ENCODE measurements around the gene FAM9C. TPM values are rescaled to one million over a fixed set of nuclear protein-coding genes. Genes with fewer than 3 reads are reported as not detected.

The FAM9C gene
- total RNA-seq, 1 experiment from 2014 or later = not detected

DNA sequence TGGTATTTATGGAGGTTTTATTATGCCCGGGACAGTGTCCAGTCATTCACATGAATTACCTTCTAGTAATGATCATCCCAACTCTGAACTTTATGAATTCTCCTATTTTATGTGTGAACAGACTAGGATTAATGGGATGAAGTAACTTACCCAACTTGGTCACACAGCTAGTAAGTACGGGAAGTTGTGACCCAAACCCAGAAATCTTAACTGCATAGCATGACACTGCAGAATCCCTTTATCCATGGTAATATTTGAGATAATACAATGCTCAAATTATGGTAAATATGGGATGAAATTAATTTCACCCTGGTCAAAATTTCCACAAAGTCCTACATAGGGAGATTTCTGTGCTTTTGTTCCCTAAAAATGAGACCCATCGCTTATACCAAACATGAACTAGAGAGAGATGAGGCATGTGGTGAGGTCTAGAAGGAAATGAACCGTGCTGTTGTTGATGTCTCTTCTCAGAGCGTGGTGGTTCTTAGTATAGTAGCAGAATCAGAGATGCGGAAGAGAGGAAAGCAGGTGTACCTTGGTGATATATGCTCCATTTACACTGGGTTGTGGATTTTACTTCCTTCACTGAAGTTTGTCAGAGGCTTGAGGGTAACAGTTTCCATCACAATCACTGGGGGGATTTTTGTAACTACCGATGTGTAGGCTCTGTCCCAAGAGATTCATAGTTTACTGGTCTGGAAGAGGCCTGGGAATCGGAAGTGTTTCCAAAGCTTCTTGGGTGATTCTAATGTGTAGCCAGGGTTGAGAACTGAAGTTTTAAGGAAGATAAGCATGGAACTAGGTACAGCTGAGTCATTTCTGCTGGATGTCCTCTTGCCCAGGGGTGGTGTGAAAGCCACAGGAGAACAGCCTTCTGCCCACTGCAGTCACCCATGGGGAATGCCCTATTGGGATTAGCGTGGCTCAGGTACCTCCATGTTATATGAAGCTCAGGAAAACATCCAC, 30.2 kb upstream of the FAM9C start:
- in situ Hi-C loops (cut with HindIII; ENCODE audit: low pct_unique_long_range_greater_than_20kb, low sequenced_read_pairs) = no loop called here
- DNase-seq (ENCODE audit: low read depth, low spot score) (no peak), ATAC-seq (no peak)
- peaks cover 3% of the 10 kb centered on the region; the same call in 1 of the 2 replicates for H3K4me1 ChIP-seq (ENCODE audit: control insufficient read depth, insufficient read depth, low read length)
- POLR2A ChIA-PET = no interaction called here
- no peaks in the 10 kb centered on the region for H3K36me3 ChIP-seq (ENCODE audit: control insufficient read depth, insufficient read depth, low read length)
- H3K27ac ChIP-seq (ENCODE audit: low read length) = peak overlapping the region; percentile 61; the same call in 1 of the 2 replicates
- TF ChIP-seq REST (IDR thresholded peaks at IDR 0.05; ENCODE audit: insufficient read depth in 1 of 2, low read depth in 2 of 2, low read length in 1 of 2) (no peak), SIN3A (IDR thresholded peaks at IDR 0.05; ENCODE audit: borderline replicate concordance, insufficient read depth, low read depth, low read length) (no peak), TCF7L2 (IDR thresholded peaks at IDR 0.05; ENCODE audit: low read depth, low read length) (no peak), POLR2AphosphoS5 (IDR thresholded peaks at IDR 0.05; ENCODE audit: low read depth, low read length) (no peak)
- TF ChIP-seq, protein P1, sequence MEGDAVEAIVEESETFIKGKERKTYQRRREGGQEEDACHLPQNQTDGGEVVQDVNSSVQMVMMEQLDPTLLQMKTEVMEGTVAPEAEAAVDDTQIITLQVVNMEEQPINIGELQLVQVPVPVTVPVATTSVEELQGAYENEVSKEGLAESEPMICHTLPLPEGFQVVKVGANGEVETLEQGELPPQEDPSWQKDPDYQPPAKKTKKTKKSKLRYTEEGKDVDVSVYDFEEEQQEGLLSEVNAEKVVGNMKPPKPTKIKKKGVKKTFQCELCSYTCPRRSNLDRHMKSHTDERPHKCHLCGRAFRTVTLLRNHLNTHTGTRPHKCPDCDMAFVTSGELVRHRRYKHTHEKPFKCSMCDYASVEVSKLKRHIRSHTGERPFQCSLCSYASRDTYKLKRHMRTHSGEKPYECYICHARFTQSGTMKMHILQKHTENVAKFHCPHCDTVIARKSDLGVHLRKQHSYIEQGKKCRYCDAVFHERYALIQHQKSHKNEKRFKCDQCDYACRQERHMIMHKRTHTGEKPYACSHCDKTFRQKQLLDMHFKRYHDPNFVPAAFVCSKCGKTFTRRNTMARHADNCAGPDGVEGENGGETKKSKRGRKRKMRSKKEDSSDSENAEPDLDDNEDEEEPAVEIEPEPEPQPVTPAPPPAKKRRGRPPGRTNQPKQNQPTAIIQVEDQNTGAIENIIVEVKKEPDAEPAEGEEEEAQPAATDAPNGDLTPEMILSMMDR (IDR thresholded peaks at IDR 0.05) = no peak
- BruUV-seq (replicated peaks) = no TSS peak
- H3K9me3 ChIP-seq (ENCODE audit: control insufficient read depth, insufficient read depth, low read depth, low read length) = no peaks in the 10 kb centered on the region
- intact Hi-C loops (cut with micrococcal nuclease; ENCODE audit: unreplicated experiment) = loop anchor here (10.0 kb wide), 1 partner anchor 100 kb away; the partner anchor contains the start of gene TMSB4X
- H3K4me3 ChIP-seq (ENCODE audit: low read depth in 2 of 2, low read length in 2 of 2) = no peak overlapping the region
- CTCF ChIA-PET = no interaction called here
- no peaks in the 10 kb centered on the region for H3K27me3 ChIP-seq (ENCODE audit: control insufficient read depth, insufficient read depth, low read length)

- intact Hi-C loops (cut with micrococcal nuclease; ENCODE audit: unreplicated experiment) (loop anchor here (10.0 kb wide), 1 partner anchor 95 kb away; the partner anchor contains the start of gene TMSB4X), in situ Hi-C loops (cut with HindIII; ENCODE audit: low pct_unique_long_range_greater_than_20kb, low sequenced_read_pairs) (no loop called here)
- no TSS peak for BruUV-seq (replicated peaks)
- ChIA-PET CTCF (no interaction called here), POLR2A (no interaction called here)
- Histone ChIP-seq H3K27me3 (ENCODE audit: control insufficient read depth, insufficient read depth, low read length) (no peaks in the 10 kb centered on the region), H3K9me3 (ENCODE audit: control insufficient read depth, insufficient read depth, low read depth, low read length) (no peaks in the 10 kb centered on the region), H3K36me3 (ENCODE audit: control insufficient read depth, insufficient read depth, low read length) (no peaks in the 10 kb centered on the region), H3K27ac (ENCODE audit: low read length) (no peak overlapping the region), H3K4me3 (ENCODE audit: low read depth in 2 of 2, low read length in 2 of 2) (no peak overlapping the region), H3K4me1 (ENCODE audit: control insufficient read depth, insufficient read depth, low read length) (no peaks in the 10 kb centered on the region)
- no peak for DNase-seq (ENCODE audit: low read depth, low spot score)
- TF ChIP-seq TCF7L2 (IDR thresholded peaks at IDR 0.05; ENCODE audit: low read depth, low read length) (no peak), POLR2AphosphoS5 (IDR thresholded peaks at IDR 0.05; ENCODE audit: low read depth, low read length) (no peak), SIN3A (IDR thresholded peaks at IDR 0.05; ENCODE audit: borderline replicate concordance, insufficient read depth, low read depth, low read length) (no peak), REST (IDR thresholded peaks at IDR 0.05; ENCODE audit: insufficient read depth in 1 of 2, low read depth in 2 of 2, low read length in 1 of 2) (no peak)
- TF ChIP-seq, protein P1 (IDR thresholded peaks at IDR 0.05) = no peak
- no peak for ATAC-seq
Measured at GRCh38 chrX:13069771-13070416, 25.5 kb upstream of the FAM9C start.
